Gastrocnemius medialis (tissue), 4 donors: ENCODE results near the gene ADCY5.

Experiments
- POLR2A ChIP-seq, 2 donors: fragments of 450-650 bp; IDR thresholded peaks; one replicate each; pipeline ENCODE4 v1.6.1; 2017; ENCODE audit warnings: antibody characterized with exemption in 2 of 2, mild to moderate bottlenecking in 2 of 2, moderate library complexity in 2 of 2
- TF ChIP-seq, protein P1 (sequence below), 5 experiments: fragments of 450-650 bp in 3 of 5; fragments of 200-600 bp in 2 of 5; sonication (generic) in 2 of 5; IDR thresholded peaks in 4 of 5; conservative IDR thresholded peaks in 1 of 5; 1 replicate in 4 of 5; 2 replicates in 1 of 5; pipeline ENCODE4 v1.5.1; 2016 to 2019; ENCODE audit warnings: antibody characterized with exemption in 5 of 5, mild to moderate bottlenecking in 3 of 5, moderate library complexity in 3 of 5

DNA sequence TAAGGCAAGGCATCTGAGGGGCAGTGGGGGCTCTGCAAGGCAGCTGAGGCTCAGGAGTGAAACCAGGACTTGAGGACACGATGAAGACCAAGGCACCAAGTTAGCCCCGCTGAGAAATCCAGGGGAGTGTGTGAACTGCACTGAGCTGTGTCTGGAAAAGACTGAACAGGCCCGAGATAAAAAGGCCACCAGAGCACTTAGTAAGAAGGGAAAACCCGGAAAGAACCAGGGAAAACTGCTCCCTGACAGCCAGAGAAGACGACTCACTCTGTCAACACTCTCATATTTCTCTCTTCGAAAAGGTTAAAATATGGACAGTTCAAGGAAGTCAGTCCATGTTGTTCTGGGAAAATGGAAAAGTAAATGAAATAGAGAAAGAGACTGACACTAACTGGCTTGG, 138.1 kb downstream of the ADCY5 start:
- no peak for TF ChIP-seq POLR2A (IDR thresholded peaks at IDR 0.05)
- TF ChIP-seq, protein P1, sequence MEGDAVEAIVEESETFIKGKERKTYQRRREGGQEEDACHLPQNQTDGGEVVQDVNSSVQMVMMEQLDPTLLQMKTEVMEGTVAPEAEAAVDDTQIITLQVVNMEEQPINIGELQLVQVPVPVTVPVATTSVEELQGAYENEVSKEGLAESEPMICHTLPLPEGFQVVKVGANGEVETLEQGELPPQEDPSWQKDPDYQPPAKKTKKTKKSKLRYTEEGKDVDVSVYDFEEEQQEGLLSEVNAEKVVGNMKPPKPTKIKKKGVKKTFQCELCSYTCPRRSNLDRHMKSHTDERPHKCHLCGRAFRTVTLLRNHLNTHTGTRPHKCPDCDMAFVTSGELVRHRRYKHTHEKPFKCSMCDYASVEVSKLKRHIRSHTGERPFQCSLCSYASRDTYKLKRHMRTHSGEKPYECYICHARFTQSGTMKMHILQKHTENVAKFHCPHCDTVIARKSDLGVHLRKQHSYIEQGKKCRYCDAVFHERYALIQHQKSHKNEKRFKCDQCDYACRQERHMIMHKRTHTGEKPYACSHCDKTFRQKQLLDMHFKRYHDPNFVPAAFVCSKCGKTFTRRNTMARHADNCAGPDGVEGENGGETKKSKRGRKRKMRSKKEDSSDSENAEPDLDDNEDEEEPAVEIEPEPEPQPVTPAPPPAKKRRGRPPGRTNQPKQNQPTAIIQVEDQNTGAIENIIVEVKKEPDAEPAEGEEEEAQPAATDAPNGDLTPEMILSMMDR (IDR thresholded peaks at IDR 0.05 in 4 of 5, conservative IDR thresholded peaks at IDR 0.05 in 1 of 5) = no peak
